ENCODE data around the gene CAP2.

Gene CAP2, protein sequence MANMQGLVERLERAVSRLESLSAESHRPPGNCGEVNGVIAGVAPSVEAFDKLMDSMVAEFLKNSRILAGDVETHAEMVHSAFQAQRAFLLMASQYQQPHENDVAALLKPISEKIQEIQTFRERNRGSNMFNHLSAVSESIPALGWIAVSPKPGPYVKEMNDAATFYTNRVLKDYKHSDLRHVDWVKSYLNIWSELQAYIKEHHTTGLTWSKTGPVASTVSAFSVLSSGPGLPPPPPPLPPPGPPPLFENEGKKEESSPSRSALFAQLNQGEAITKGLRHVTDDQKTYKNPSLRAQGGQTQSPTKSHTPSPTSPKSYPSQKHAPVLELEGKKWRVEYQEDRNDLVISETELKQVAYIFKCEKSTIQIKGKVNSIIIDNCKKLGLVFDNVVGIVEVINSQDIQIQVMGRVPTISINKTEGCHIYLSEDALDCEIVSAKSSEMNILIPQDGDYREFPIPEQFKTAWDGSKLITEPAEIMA

DNA sequence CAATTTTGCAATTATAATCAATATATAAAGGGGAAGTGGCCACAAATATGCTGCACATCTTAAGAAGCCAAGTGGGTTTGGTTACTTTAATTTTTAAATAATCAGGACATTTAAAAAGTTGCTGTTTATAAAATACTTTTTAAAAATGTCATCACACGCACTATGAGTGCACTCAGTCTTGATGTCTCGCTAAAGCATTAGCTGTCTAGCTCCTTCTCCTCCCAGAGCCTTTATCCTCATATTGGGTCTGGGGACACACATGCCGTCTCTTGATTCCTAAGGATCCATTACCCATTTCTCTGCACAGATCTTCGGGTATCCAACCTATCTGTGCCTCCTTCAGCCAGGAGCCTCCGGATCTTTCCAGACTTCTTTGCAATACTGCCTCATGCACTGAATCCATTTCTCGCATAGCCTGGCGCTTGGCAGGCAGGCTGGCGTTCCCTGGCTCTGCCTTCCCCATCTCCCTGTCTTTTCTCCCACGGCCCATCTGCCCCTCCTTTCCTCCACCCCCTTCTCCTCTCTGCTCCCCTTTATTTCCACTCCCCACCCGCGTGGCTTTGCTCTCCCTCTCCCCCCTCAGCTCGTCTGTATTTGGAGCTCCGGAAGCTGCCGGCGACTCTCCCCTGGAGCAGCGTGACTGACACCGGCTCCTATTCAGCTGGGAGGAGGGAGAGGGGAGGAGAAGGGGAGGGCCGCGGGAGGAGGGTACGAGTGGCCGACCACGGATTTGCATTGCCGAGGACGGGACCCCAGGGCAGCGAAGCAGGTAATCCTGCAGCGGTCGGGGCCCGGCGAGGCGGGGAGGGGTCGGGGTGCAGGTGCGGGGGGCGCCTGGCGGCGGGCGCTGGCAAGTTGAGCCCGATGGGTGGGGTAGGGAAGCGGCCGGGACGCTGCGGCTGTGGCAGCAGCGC is at the start of gene CAP2:
CAP2 (plus strand) TSS at position 618 of the 914 bp plus-strand sequence. CDS start 27,961 bp downstream, outside the sequence.
- DNase-seq: peak; percentile 60

DNA sequence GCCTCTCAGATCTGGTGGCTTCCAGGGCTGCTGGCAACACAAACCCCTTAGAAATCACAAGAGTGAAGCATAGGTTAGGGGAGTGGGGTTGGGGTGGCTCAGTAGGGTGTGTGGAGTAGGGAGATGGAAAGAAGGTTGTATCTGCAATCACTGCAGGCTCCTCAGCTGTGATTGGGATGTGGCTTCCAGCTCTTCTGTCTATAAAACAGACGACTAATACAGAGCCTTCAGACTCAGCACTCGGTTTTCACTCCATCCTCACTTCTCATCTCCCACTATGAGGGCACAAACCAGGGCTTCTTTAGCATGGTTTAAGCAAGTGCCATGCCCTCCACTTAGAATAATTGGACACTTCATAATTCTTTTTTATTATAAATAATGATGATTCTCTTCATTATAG is 46.4 kb upstream of the CAP2 start:
- no peak for DNase-seq

DNA sequence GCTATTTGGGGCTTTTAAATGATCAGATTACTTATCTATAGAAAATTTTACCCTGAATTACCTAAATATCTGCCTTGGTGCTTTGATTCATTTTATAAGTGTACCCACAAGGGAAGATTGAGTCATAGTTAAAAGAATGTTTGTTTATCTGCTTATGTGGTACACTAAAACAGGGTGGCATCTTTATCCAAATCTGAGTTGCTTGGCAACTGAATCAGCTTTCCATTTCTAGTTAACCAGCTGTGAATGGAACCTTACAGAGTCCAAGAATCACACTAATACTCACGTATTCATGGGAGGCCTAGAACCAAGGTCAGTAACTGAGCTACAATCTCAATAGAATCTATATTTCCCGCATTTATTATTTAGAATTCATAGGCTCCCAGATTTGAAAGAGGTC is 44.0 kb upstream of the CAP2 start:
- DNase-seq: no peak

DNA sequence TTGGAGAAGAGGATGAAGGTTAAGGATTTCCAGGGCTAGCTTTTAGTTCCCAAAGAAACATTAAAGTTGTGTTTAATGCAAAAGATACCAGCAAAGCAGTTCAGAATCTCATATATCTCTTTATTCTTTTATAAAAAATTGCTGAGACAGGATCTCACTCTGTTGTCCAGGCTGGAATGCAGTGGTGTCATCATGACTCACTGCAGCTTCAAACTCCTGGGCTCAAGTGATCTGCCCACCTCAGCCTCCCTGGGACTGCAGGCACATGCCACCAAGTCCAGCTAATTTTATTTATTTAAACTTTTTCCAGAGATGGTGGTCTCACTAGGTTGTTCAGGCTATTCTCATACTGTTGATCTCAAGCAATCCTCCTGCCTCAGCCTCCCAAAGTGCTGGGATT is 41.1 kb upstream of the CAP2 start:
- no peak for DNase-seq

DNA sequence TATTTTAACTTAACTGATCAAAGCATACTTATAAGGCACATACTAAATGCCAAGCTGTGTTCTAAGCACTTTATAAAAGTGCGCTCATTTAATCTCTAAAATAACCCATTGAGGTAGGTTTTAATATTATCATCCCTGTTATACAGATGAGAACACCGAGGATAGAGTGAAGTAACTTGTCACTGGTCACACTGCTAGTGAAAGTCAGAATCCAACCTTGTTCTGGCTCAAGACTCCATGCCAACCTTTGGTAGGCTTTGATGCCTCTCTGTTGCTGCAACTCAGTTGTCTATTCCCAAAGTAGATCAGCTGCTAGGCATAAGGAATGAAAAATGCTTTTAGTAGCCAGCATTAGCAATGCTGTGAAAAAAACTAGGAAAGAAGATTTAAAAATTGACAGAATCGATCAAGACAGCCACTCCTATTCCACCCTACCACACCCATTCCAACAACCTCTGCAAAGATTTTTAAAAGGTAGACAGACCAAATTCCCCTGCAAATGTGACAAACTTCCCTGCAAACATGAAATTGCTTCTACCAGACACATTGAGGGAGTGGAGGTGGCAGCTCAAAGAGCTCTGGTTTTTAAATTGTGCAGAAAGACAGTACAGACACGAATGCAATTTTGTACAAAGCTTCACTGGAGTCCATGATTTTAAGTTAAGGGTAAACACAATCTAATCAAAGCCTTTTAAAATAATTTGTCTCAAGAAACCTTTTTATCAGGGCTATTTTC is 39.8 kb upstream of the CAP2 start:
- no peak for DNase-seq

DNA sequence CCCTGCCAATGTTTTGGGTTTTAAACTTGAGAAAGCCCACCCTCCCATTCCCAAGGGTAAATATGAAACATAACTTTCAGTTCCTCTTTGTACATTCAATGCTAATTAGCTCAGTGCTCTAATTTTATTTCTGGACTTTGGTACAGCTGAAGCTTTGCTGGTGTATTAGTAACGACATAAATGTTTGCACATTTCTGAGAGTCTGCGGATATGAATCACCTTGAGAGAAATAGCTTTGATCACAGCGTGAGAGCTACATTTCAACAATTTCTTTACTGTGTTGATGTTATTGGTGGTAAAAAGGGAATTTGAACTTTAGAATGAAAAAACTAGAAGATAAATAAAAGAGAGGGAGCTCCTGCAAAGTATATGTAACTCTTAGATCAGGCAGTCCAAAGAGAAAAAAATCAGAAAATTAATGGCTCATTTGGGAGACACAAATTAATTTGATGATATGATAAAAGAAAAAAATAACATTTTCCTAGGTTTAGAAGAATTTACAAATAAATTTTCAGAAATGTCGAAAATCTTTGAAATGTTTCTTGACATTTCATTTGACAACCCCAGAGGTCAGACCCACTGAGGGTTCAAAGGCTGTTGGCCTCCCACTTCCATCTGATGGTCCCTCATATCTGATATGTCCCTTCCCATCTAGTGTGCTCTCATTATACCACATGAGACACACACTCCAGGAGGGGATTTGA is 38.5 kb upstream of the CAP2 start:
- DNase-seq: peak; percentile 38

DNA sequence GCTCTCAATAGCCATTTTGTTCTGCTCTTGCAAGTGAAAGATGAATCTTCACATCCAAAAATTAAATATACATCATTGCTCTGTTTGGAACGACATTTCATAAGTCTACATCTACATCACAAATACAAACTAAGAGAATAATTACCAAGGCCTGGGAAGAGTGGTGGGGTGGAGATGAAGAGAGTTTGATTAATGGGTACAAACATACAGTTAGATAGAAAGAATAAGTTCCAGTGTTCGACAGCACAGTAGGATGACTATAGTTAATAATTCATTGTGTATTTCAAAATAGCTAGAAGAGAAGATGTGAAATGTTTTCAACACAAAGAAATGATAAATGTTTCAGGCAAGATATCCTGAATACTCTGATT is 38.0 kb upstream of the CAP2 start:
- DNase-seq: no peak

DNA sequence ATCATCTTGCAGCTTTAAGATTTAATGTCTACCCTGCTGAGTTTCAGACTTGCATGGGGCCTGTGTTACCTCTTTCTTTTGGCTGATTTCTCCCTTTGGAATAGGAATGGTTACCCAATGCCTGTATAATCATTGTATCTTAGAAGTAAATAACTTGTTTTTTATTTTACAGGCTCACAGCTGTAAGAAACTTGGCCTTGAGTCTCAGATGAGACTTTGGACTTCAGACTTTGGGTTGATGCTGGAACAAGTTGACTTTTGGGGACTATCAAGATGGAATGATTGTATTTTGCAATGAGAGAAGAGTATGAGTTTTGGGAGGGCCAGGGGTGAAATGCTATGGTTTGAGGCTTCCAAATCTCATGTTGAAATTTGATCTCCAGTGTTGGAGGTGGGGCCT is 34.9 kb upstream of the CAP2 start:
- DNase-seq: no peak

DNA sequence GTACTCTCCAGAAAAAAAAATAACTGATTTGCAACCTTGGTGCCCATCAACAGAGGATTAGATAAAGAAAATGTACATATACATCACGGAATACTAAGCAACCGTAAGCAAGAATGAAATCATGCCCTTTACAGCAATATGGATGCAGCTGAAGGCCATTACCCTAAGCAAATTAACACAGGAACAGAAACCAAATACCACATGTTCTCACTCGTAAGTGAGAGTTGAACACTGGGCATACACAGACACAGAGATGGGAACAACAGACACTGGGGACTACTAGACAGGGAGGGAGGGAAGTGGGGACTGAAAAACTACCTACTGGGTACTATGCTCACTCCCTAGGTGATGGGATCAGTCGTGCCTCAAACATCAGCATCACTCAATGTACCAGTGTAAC is 32.8 kb upstream of the CAP2 start:
- no peak for DNase-seq

DNA sequence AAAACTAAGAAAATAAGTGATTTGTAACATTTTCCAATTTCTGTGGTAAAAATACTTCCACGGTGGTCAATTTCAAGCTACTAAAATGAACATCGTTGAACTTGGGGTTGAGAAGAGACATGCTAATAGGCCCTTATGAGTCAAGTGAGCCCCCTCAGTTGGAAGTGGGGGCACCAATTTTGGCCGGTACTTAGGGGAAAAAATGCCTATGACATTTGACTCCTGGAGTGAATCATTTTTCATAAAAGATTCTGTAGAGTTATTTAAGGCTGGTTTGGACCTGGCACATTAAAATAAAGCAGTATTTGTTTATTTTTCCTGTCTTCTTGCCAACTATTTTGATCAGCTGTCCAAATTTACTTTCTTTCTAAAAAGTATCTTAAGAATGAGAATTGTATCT is 32.4 kb upstream of the CAP2 start:
- no peak for DNase-seq

DNA sequence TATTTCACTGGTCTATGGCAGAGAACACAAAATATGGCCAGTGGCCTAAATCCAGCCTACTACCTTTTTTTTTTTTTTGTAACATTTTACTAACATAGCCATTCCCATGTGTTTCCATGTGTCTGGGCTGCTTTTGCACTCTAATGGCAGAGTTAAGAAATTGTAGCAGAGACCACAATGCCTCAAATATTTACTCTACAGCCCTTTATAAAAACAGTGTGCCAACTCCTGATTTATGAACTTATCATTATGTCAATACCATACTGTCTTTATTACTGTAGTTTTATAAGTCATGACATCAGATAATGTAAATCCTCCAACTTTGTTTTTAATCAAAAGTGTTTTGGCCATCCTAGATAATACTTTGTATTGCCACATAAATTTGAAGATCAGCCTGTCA is 27.4 kb upstream of the CAP2 start:
- DNase-seq: no peak

DNA sequence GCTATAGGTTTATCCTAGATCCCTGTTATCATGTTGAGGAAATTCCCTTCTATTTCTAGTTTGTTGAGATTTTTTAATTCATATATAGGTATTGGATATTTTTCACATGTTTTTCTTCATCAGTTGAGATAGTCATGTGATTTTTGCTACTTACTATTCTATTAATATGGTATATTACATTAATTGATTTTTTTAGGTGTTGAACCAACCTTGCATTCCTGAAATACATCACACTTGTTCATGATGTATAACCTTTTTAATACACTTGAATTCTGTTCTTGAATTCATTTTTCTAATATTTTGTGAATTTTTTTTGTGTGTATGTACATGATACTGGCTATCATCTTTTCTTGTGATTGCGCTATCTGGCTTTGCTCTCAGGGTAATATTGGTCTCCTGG is 25.5 kb upstream of the CAP2 start:
- DNase-seq: no peak

DNA sequence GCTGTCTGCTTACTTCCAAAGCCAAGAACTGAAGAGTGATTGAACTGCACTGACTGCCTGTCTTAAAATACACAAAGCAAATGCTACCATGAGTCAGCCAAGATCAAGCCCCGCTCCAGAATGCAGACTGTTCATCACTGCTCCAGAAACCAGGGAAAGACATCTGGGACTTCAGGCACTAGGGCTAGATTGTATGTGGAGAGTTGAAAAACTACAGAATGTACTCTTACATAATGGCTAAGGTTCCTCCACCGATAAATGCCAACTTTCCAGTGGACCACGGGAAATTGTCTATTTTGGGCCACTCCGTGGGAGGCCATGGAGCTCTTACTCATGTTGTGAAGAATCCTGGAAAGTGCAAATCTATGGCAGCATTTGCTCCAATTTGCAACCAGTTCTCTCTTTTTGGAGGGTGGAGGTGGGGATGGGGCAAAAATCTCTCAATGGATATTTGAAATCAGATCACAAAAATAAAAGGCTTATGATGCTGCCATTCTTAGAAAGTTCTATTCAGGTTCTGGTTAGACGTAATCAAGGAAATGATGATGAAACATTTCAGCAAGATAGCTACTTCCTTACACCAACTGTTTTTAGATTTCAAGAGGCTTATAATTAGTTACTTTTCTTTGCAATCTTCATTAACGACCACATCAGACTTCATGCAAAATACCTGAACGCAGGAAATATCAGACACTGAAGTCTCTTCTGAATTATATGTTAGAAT is 11.8 kb upstream of the CAP2 start:
- DNase-seq: no peak

DNA sequence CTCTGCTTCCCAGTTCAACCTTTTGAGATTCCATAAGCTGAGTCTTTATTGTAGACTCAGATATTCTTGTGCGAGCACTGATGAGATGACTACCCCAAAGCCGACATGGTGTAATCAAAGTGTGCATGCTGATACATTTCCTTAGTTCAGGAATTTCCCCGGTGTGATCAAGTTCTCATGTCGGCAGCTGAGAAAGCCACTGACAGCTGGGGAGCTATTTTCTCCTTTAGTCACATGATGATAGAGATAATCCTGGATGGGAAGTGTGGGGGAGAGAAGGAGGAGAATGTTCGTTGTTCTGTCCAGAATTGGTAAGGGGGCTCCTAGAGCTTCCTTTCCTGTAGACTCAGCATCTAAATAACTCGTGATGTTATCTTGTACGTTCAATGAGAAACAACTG is 7.7 kb upstream of the CAP2 start:
- DNase-seq: no peak

DNA sequence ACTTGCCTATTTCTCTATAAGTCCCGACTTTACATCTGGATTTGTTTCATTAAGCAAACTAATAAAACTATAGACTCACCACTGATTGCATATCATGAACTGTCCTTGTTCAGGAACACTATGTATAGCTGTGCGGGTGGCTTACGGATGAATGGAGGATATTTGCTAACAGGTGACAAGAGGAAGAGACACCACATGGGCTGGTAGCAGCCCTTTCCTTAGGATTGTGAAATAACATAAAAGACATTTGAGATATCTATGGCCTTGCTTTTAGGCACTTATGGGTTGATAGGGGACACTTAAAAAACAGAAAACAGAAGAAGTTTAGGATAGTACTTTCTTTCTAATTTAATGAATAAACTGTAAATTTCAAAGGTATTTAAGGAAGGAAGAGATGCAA is 5.0 kb upstream of the CAP2 start:
- no peak for DNase-seq

DNA sequence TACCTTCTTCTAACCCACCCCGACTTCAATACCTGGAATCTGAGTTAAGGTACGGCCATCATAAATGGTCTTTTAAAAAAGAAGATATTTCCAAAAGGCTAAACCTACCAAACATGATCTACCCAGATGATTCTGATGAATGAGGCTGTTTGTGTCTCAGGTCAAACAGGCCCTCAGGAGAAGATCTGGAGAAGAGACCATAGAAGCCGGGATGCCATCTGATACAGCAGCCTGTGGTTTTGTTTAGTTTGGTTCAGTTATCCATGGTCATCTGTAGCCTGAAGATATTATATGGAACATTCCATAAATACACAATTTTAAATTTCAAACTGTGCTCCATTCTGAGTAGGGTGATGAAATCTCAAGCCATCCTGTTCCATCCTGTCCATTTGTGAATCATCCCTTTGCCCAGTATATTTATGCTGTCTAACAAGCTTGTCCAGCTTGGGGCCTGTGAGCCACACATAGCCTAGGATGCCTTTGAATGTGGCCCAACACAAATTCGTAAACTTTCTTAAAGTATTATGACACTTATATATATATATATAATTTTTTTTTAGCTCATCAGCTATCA is 4.0 kb upstream of the CAP2 start:
- no peak for DNase-seq

DNA sequence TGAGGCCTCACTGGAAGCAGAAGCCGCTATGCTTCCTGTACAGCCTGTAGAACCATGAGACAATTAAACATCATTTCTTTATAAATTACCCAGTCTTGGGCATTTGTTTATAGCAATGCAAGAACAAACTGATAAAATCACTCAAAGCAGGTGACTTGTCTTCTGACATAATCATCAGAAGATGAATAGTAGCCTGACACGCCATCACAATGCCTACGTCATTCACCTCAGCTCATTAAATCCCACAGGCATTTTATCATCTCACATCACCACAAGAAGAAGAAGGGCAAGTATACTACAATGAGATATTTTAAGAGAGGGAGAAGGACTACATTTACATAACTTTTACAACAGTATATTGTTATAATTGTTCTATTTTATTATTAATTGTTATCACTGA is 3.1 kb upstream of the CAP2 start:
- DNase-seq: no peak

DNA sequence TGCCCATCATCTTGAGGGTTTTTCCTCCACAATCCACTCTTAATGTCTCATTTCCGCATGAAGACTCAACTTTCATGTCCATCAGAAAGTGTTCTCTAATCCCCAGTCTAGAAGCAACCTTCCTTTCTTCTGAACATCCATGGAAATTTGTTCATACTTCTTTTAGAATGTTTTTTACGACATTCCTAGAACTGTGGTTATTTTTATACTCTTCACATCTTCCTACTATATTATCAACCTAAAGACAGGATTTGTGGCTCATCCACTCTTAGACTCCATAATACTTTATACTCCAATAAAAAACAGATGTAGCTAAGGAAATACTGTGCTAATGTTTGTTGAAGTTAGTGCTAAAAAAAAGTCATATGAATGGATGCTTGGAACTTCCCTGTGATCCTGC is 1.4 kb upstream of the CAP2 start:
- no peak for DNase-seq

DNA sequence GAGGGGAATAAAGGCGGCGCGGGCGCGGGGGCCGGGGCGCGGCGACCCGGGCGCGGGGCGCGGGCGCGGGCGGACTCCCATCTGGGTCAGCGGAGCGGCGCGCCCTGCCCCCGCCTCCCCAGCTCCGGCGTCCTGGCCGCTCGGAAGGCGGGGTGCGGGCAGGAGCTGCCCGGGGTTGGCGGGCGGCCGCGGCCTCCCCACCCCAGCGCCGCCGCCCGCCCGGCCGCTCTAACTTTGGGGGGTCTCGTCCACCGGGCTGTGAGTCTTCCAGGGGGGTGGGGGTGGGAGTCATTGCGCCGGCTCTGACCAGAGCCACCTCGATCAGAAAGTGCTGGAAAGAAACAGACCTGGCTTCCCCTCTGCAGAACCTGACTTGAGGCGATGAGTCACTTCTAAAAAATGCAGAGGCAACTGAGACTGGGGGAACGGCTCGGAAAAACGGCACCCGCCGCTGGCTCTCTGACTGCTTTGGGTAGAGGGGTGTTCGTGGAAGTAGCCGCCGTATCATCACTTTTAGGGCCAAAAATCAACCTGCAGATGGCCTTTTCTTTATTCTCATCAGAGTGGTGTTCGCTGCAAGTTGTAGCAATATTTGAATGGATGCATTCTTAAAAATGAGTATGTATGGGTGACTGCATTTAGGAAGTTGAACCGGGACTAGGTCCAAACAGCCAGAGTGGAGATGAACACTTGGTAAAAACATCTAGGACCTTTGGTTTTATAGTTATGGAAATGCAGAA is 667 bp downstream of the CAP2 start:
- DNase-seq: peak; percentile 74

DNA sequence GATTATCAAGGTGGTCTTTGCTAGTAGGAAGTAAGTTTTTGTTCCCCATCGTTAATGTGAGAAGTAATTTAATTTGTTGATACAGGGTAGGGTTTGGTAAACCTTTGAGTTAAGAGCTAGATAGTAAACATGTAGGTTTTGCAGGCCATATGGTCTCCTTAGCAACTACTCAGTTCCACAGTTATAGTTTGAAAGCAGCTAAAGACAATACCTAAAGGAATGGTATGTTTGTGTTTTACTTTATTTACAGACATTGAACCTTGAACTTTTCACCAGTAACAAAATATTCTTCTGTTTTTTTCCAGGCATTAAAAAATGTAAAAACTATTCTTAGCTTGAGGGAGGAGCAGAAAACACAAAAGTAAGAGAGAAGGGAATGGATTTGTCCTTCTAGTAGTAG is 1.7 kb downstream of the CAP2 start:
- no peak for DNase-seq

DNA sequence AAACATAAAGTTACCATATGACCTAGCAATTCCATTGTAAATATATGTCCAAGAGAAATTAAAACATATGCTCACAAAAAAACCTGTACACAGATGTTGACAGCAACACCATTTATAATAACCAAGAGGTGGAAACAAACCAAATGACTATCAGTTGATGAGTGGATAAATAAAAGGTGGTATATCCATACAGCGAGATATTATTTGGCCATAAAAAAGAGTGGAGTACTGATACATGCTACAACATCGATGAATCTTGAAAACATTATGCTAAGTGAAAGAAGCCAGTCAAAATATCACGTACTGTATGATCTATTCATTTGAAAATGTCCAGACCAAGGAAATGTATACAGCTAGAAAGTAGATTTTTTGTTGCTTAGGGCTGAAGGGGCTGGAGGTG is 2.9 kb downstream of the CAP2 start:
- DNase-seq: no peak
